Inflammatory macrophage treated with lipopolysaccharide for 4 hours (primary cell): ENCODE results near the gene OSBP.

ENCODE experiments used
- DNase-seq: peaks from one replicate; pipeline ENCODE4 v3.0.0-alpha.2; 2020

OSBP gene

GRCh38 chr11:59601788-59602187 lies 13.8 kb downstream of the OSBP start:
- DNase-seq = no peak

GRCh38 chr11:59600636-59601035 lies 14.9 kb downstream of the OSBP start:
- DNase-seq = no peak

- no peak for DNase-seq
Measured at GRCh38 chr11:59600234-59600633, 15.3 kb downstream of the OSBP start.

GRCh38 chr11:59598961-59599360 lies 16.6 kb downstream of the OSBP start:
- no peak for DNase-seq

GRCh38 chr11:59584294-59584693 lies 31.3 kb downstream of the OSBP start:
- DNase-seq = no peak

GRCh38 chr11:59582006-59582405 lies 33.6 kb downstream of the OSBP start:
- DNase-seq = no peak

GRCh38 chr11:59578369-59578768 lies 37.2 kb downstream of the OSBP start:
- DNase-seq = no peak

GRCh38 chr11:59575505-59575904 lies 40.1 kb downstream of the OSBP start:
- DNase-seq = no peak

GRCh38 chr11:59574932-59575502 lies 40.6 kb downstream of the OSBP start:
- no peak for DNase-seq

GRCh38 chr11:59574467-59574866 lies 41.1 kb downstream of the OSBP start:
- no peak for DNase-seq

- no peak for DNase-seq
Measured at GRCh38 chr11:59573216-59573615, 42.4 kb downstream of the OSBP start.

GRCh38 chr11:59572091-59572490 lies 43.5 kb downstream of the OSBP start:
- DNase-seq = no peak

- DNase-seq = no peak
Measured at GRCh38 chr11:59562292-59562691, 53.3 kb downstream of the OSBP start.

GRCh38 chr11:59560702-59561473 lies 54.7 kb downstream of the OSBP start:
- peak; percentile 67 for DNase-seq

GRCh38 chr11:59560290-59560701 lies 55.3 kb downstream of the OSBP start:
- peak; percentile 65 for DNase-seq

GRCh38 chr11:59559886-59560285 lies 55.7 kb downstream of the OSBP start:
- DNase-seq = no peak

- DNase-seq = peak; percentile 74
Measured at GRCh38 chr11:59558270-59558643, 57.3 kb downstream of the OSBP start.

GRCh38 chr11:59556917-59557348 lies 58.6 kb downstream of the OSBP start:
- no peak for DNase-seq

GRCh38 chr11:59556115-59556916 lies 59.3 kb downstream of the OSBP start:
- DNase-seq = peak; percentile 85

- no peak for DNase-seq
Measured at GRCh38 chr11:59555601-59556114, 59.9 kb downstream of the OSBP start.

GRCh38 chr11:59553323-59553722 lies 62.3 kb downstream of the OSBP start:
- DNase-seq = no peak

- DNase-seq = no peak
Measured at GRCh38 chr11:59552844-59553243, 62.7 kb downstream of the OSBP start.

- DNase-seq = peak; percentile 47
Measured at GRCh38 chr11:59551659-59552521, 63.7 kb downstream of the OSBP start.
